ENCODE data around the gene GPR153. TPM values are rescaled to one million over a fixed set of nuclear protein-coding genes. Genes with fewer than 3 reads are reported as not detected.

The GPR153 gene
- total and polyA plus RNA-seq, 2 of the 8 experiments (the other 6 are each of a cell fraction or from before 2014, with no cell fraction given), result 5.7 to 8.1 TPM

DNA sequence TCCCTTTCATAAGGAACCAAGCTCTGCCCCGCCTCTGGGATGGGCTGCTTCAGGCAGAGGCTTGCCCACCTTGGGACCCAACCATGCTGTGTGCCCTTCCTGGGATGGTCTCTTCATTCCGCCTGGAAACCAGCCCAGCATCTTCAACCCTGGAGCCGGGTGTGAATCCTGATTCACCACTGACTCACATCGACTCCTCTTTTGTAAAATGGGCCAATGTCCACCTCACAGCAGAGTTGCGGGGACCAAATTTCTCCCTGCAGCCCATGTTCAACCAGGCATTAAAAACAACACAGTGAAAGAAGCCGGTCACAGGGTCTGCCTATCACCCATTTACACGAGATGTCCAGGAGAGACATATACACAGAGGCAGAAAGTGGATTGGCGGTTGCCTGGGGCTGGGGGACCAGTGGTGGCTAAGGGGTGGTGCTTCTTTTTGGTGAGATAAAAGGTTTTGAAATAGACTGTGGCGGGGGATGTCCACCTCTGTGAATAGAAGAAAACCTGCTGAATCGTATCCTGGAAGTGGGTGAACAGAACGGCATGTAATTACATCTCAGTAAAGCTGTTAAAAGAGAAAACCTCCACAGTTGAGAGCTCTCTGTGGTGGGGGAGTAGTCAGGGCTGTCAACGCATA lies 6.9 kb upstream of the GPR153 start (continued):
- TF ChIP-seq, protein P1, sequence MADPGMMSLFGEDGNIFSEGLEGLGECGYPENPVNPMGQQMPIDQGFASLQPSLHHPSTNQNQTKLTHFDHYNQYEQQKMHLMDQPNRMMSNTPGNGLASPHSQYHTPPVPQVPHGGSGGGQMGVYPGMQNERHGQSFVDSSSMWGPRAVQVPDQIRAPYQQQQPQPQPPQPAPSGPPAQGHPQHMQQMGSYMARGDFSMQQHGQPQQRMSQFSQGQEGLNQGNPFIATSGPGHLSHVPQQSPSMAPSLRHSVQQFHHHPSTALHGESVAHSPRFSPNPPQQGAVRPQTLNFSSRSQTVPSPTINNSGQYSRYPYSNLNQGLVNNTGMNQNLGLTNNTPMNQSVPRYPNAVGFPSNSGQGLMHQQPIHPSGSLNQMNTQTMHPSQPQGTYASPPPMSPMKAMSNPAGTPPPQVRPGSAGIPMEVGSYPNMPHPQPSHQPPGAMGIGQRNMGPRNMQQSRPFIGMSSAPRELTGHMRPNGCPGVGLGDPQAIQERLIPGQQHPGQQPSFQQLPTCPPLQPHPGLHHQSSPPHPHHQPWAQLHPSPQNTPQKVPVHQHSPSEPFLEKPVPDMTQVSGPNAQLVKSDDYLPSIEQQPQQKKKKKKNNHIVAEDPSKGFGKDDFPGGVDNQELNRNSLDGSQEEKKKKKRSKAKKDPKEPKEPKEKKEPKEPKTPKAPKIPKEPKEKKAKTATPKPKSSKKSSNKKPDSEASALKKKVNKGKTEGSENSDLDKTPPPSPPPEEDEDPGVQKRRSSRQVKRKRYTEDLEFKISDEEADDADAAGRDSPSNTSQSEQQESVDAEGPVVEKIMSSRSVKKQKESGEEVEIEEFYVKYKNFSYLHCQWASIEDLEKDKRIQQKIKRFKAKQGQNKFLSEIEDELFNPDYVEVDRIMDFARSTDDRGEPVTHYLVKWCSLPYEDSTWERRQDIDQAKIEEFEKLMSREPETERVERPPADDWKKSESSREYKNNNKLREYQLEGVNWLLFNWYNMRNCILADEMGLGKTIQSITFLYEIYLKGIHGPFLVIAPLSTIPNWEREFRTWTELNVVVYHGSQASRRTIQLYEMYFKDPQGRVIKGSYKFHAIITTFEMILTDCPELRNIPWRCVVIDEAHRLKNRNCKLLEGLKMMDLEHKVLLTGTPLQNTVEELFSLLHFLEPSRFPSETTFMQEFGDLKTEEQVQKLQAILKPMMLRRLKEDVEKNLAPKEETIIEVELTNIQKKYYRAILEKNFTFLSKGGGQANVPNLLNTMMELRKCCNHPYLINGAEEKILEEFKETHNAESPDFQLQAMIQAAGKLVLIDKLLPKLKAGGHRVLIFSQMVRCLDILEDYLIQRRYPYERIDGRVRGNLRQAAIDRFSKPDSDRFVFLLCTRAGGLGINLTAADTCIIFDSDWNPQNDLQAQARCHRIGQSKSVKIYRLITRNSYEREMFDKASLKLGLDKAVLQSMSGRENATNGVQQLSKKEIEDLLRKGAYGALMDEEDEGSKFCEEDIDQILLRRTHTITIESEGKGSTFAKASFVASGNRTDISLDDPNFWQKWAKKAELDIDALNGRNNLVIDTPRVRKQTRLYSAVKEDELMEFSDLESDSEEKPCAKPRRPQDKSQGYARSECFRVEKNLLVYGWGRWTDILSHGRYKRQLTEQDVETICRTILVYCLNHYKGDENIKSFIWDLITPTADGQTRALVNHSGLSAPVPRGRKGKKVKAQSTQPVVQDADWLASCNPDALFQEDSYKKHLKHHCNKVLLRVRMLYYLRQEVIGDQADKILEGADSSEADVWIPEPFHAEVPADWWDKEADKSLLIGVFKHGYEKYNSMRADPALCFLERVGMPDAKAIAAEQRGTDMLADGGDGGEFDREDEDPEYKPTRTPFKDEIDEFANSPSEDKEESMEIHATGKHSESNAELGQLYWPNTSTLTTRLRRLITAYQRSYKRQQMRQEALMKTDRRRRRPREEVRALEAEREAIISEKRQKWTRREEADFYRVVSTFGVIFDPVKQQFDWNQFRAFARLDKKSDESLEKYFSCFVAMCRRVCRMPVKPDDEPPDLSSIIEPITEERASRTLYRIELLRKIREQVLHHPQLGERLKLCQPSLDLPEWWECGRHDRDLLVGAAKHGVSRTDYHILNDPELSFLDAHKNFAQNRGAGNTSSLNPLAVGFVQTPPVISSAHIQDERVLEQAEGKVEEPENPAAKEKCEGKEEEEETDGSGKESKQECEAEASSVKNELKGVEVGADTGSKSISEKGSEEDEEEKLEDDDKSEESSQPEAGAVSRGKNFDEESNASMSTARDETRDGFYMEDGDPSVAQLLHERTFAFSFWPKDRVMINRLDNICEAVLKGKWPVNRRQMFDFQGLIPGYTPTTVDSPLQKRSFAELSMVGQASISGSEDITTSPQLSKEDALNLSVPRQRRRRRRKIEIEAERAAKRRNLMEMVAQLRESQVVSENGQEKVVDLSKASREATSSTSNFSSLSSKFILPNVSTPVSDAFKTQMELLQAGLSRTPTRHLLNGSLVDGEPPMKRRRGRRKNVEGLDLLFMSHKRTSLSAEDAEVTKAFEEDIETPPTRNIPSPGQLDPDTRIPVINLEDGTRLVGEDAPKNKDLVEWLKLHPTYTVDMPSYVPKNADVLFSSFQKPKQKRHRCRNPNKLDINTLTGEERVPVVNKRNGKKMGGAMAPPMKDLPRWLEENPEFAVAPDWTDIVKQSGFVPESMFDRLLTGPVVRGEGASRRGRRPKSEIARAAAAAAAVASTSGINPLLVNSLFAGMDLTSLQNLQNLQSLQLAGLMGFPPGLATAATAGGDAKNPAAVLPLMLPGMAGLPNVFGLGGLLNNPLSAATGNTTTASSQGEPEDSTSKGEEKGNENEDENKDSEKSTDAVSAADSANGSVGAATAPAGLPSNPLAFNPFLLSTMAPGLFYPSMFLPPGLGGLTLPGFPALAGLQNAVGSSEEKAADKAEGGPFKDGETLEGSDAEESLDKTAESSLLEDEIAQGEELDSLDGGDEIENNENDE (IDR thresholded peaks at IDR 0.05; ENCODE audit: insufficient replicate concordance, low read length), result no peak
- TF ChIP-seq JUN (IDR thresholded peaks at IDR 0.05; ENCODE audit: low read depth, low read length) (no peak), BRCA1 (IDR thresholded peaks at IDR 0.05; ENCODE audit: low read depth, low read length) (no peak), TCF12 (IDR thresholded peaks at IDR 0.05; ENCODE audit: low read depth, low read length) (no peak)

Data from H1 (cell line).